Loucy (cell line): ENCODE data around the gene NAV2.

Experiments used
- H2AFZ ChIP-seq: fragments of 200-600 bp; sonication (generic); 2 replicates; pipeline ENCODE4 v1.6.0; 2016; ENCODE audit warnings: antibody characterized with exemption, mild to moderate bottlenecking, low read length, moderate library complexity
- H3F3A ChIP-seq: fragments of 200-600 bp; 2 replicates; pipeline ENCODE4 v1.6.0; 2016; ENCODE audit warnings: antibody characterized with exemption, low read depth, mild to moderate bottlenecking
- H3K27me3 ChIP-seq: fragments of 200-600 bp; sonication (generic); 2 replicates; pipeline ENCODE4 v1.6.1; 2014; ENCODE audit warnings: low read length, mild to moderate bottlenecking; ENCODE audit not compliant: insufficient read depth, poor library complexity, severe bottlenecking
- H3K36me3 ChIP-seq: fragments of 200-600 bp; sonication (generic); 2 replicates; pipeline ENCODE4 v1.6.1; 2016; ENCODE audit warnings: low read length; ENCODE audit not compliant: insufficient read depth
- H3K4me1 ChIP-seq: fragments of 200-600 bp; sonication (generic); 2 replicates; pipeline ENCODE4 v1.5.1; 2014; ENCODE audit warnings: low read length, mild to moderate bottlenecking; ENCODE audit not compliant: insufficient read depth, poor library complexity, severe bottlenecking
- H3K4me2 ChIP-seq: fragments of 200-600 bp; sonication (generic); 2 replicates; pipeline ENCODE4 v1.6.0; 2014; ENCODE audit warnings: antibody characterized with exemption, low read length, low read depth, mild to moderate bottlenecking; ENCODE audit not compliant: poor library complexity, severe bottlenecking
- H3K4me3 ChIP-seq: fragments of 200-600 bp; sonication (generic); 2 replicates; pipeline ENCODE4 v1.5.1; 2014; ENCODE audit warnings: low read length, mild to moderate bottlenecking, mixed read lengths; ENCODE audit not compliant: poor library complexity, severe bottlenecking
- H3K79me2 ChIP-seq: fragments of 200-600 bp; sonication (generic); 2 replicates; pipeline ENCODE4 v1.6.1; 2014; ENCODE audit warnings: low read length; ENCODE audit not compliant: insufficient read depth
- H3K9ac ChIP-seq: fragments of 200-600 bp; sonication (generic); 2 replicates; pipeline ENCODE4 v1.6.0; 2014; ENCODE audit warnings: mild to moderate bottlenecking, low read depth, low read length, moderate library complexity; ENCODE audit not compliant: poor library complexity, severe bottlenecking
- H3K9me2 ChIP-seq: fragments of 200-600 bp; sonication (generic); replicated peaks from 2 replicates; pipeline ENCODE4 v1.6.1; 2016; ENCODE audit warnings: low read depth, low read length, mixed read lengths
- H3K9me3 ChIP-seq: fragments of 200-600 bp; sonication (generic); 2 replicates; pipeline ENCODE4 v1.6.1; 2014; ENCODE audit warnings: mild to moderate bottlenecking, antibody characterized with exemption, low read length, low read depth; ENCODE audit not compliant: insufficient read depth
- H4K20me1 ChIP-seq: fragments of 200-600 bp; sonication (generic); 2 replicates; pipeline ENCODE4 v1.6.0; 2014; ENCODE audit warnings: antibody characterized with exemption, low read length, mild to moderate bottlenecking; ENCODE audit not compliant: insufficient read depth, poor library complexity, severe bottlenecking
- CTCF ChIP-seq: fragments of 200-600 bp; sonication (generic); conservative IDR thresholded peaks from 2 replicates; pipeline ENCODE4 v1.5.1; 2014; ENCODE audit warnings: mild to moderate bottlenecking, antibody characterized with exemption, low read length
- EZH2phosphoT487 ChIP-seq: fragments of 200-600 bp; IDR thresholded peaks from 2 replicates; pipeline ENCODE4 v1.6.1; 2018; ENCODE audit warnings: antibody characterized with exemption, mild to moderate bottlenecking, moderate library complexity, borderline replicate concordance

Gene NAV2

GRCh38 chr11:20113149-20113438 is 400.5 kb downstream of the NAV2 start:
- Histone ChIP-seq H3F3A (no peaks in the 10 kb centered on the region), H3K9me2 (no peaks in the 10 kb centered on the region), H3K36me3 (no peaks in the 10 kb centered on the region), H4K20me1 (no peaks in the 10 kb centered on the region), H3K4me1 (no peaks in the 10 kb centered on the region), H3K27me3 (no peaks in the 10 kb centered on the region), H3K4me3 (no peak overlapping the region), H3K79me2 (no peaks in the 10 kb centered on the region), H3K4me2 (no peak overlapping the region), H3K9ac (no peak overlapping the region), H2AFZ (no peak overlapping the region), H3K9me3 (no peaks in the 10 kb centered on the region)
- TF ChIP-seq EZH2phosphoT487 (no peak), CTCF (no peak)

- H3K27me3 ChIP-seq = no peaks in the 10 kb centered on the region
- no peaks in the 10 kb centered on the region for H4K20me1 ChIP-seq
- no peak overlapping the region for H2AFZ ChIP-seq
- H3K4me3 ChIP-seq = no peak overlapping the region
- H3K9me3 ChIP-seq = no peaks in the 10 kb centered on the region
- H3K79me2 ChIP-seq = no peaks in the 10 kb centered on the region
- H3K9ac ChIP-seq = no peak overlapping the region
- H3K36me3 ChIP-seq = no peaks in the 10 kb centered on the region
- no peaks in the 10 kb centered on the region for H3F3A ChIP-seq
- H3K9me2 ChIP-seq = no peaks in the 10 kb centered on the region
- H3K4me2 ChIP-seq = no peak overlapping the region
- no peaks in the 10 kb centered on the region for H3K4me1 ChIP-seq
- TF ChIP-seq EZH2phosphoT487 = no peak
- TF ChIP-seq CTCF = no peak
Observed at GRCh38 chr11:20114588-20114987, 402.0 kb downstream of the NAV2 start.

- no peaks in the 10 kb centered on the region for H3K36me3 ChIP-seq
- TF ChIP-seq CTCF (no peak), EZH2phosphoT487 (no peak)
- no peaks in the 10 kb centered on the region for H3F3A ChIP-seq
- no peaks in the 10 kb centered on the region for H3K9me2 ChIP-seq
- no peaks in the 10 kb centered on the region for H3K79me2 ChIP-seq
- no peaks in the 10 kb centered on the region for H3K27me3 ChIP-seq
- H3K4me2 ChIP-seq = no peak overlapping the region
- no peak overlapping the region for H3K4me3 ChIP-seq
- no peak overlapping the region for H2AFZ ChIP-seq
- no peaks in the 10 kb centered on the region for H4K20me1 ChIP-seq
- no peak overlapping the region for H3K9ac ChIP-seq
- H3K4me1 ChIP-seq = no peaks in the 10 kb centered on the region
- no peaks in the 10 kb centered on the region for H3K9me3 ChIP-seq
Observed at GRCh38 chr11:20116825-20117224, 404.2 kb downstream of the NAV2 start.
